Hepatocyte (in vitro differentiated cells): ENCODE data around the gene AANAT.

Experiments
- CTCF ChIP-seq: fragments of 200-600 bp; sonication (generic); IDR thresholded peaks from 2 replicates; pipeline ENCODE4 v1.5.1; 2016; ENCODE audit warnings: antibody characterized with exemption, mild to moderate bottlenecking; ENCODE audit not compliant: poor library complexity
- EZH2 ChIP-seq: fragments of 200-600 bp; sonication (generic); IDR thresholded peaks from 2 replicates; pipeline ENCODE4 v1.6.1; 2016; ENCODE audit warnings: antibody characterized with exemption, mild to moderate bottlenecking, borderline replicate concordance
- EZH2phosphoT487 ChIP-seq: fragments of 200-600 bp; sonication (generic); IDR thresholded peaks from one replicate; pipeline ENCODE4 v1.6.1; 2018; ENCODE audit warnings: antibody characterized with exemption, mild to moderate bottlenecking, low read depth, moderate library complexity; ENCODE audit not compliant: unreplicated experiment, severe bottlenecking

GRCh38 chr17:76427501-76428231 is 39.7 kb upstream of the AANAT start:
- TF ChIP-seq CTCF: no peak
- no peak for TF ChIP-seq EZH2
- no peak for TF ChIP-seq EZH2phosphoT487
